Progenitor cell of endocrine pancreas (in vitro differentiated cells): ENCODE data around the gene SNX13. TPM values are rescaled to one million over a fixed set of nuclear protein-coding genes. Genes with fewer than 3 reads are reported as not detected.

Experiments
- DNase-seq: peaks from one replicate; pipeline ENCODE4 v3.0.0; 2021; ENCODE audit warnings: low spot score; ENCODE audit not compliant: unreplicated experiment
- H3K27ac Mint-ChIP-seq: 2 replicates; pipeline ENCODE4 v1.8.0; 2021; ENCODE audit warnings: mild to moderate bottlenecking, moderate library complexity, mixed read lengths
- H3K27me3 Mint-ChIP-seq: 2 replicates; pipeline ENCODE4 v1.8.0; 2021; ENCODE audit warnings: mixed read lengths
- H3K36me3 Mint-ChIP-seq: 2 replicates; pipeline ENCODE4 v1.8.0; 2022; ENCODE audit warnings: mixed read lengths; ENCODE audit not compliant: insufficient read depth
- H3K4me1 Mint-ChIP-seq: 2 replicates; pipeline ENCODE4 v1.8.0; 2021; ENCODE audit warnings: low read depth, mixed read lengths
- H3K4me3 Mint-ChIP-seq: 2 replicates; pipeline ENCODE4 v1.8.0; 2021; ENCODE audit warnings: low read depth, mild to moderate bottlenecking, moderate library complexity, mixed read lengths
- H3K9me3 Mint-ChIP-seq: 2 replicates; pipeline ENCODE4 v1.8.0; 2021; ENCODE audit warnings: low read depth, mixed read lengths
- total RNA-seq: library from RNA; stranded (reverse); gene quantifications from 2 replicates; pipeline ENCODE4 v1.2.1, GENCODE V29; 2021
- TF ChIP-seq, protein P1 (sequence below): fragments of 200-600 bp; sonication (generic); IDR thresholded peaks from one replicate; pipeline ENCODE4 v1.5.0; 2021; ENCODE audit warnings: antibody characterized with exemption, mild to moderate bottlenecking; ENCODE audit not compliant: unreplicated experiment

Gene SNX13
- total RNA-seq, 1 donor from 2014 or later = 48.5 TPM

DNA sequence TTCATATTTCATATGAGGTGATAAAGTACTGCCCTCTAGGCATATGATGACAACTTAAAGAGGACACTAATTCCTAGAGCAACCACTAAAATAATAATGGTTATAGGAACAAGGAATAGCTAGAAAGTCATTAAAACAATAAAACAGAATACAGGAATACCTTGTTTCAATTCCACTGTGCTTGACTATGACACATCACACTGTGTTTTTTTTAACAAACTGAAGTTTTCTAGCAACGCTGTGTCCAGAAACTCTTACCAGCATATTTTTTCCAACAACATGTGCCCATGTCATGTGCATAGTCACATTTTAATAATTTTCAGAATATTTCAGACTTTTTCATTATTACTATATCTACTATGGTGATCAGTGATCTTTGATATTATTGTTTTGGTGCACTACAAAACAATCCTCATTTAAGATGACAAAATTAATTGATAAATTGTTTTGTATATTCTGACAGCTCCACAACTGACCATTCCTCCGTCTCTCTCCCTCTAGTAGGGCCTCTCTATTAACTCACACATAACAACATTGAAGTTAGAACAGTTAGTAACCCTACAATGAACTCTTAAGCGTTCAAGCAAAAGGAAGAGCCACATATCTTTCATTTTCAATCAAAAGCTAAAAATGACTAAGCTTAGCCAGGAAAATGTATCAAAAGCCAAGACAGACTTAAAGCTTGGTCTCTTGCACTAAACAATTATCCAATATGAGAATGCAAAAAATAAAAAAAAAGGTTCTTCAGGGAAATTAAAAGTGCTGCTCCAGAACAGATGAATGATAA lies 85.8 kb downstream of the SNX13 start:
- H3K36me3 Mint-ChIP-seq = peaks cover 47% of the 10 kb centered on the region
- no peaks in the 10 kb centered on the region for H3K4me1 Mint-ChIP-seq
- TF ChIP-seq, protein P1, sequence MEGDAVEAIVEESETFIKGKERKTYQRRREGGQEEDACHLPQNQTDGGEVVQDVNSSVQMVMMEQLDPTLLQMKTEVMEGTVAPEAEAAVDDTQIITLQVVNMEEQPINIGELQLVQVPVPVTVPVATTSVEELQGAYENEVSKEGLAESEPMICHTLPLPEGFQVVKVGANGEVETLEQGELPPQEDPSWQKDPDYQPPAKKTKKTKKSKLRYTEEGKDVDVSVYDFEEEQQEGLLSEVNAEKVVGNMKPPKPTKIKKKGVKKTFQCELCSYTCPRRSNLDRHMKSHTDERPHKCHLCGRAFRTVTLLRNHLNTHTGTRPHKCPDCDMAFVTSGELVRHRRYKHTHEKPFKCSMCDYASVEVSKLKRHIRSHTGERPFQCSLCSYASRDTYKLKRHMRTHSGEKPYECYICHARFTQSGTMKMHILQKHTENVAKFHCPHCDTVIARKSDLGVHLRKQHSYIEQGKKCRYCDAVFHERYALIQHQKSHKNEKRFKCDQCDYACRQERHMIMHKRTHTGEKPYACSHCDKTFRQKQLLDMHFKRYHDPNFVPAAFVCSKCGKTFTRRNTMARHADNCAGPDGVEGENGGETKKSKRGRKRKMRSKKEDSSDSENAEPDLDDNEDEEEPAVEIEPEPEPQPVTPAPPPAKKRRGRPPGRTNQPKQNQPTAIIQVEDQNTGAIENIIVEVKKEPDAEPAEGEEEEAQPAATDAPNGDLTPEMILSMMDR = no peak
- H3K27ac Mint-ChIP-seq = no peak overlapping the region
- DNase-seq = no peak
- peaks cover 5% of the 10 kb centered on the region for H3K9me3 Mint-ChIP-seq
- H3K27me3 Mint-ChIP-seq = no peaks in the 10 kb centered on the region
- no peak overlapping the region for H3K4me3 Mint-ChIP-seq

DNA sequence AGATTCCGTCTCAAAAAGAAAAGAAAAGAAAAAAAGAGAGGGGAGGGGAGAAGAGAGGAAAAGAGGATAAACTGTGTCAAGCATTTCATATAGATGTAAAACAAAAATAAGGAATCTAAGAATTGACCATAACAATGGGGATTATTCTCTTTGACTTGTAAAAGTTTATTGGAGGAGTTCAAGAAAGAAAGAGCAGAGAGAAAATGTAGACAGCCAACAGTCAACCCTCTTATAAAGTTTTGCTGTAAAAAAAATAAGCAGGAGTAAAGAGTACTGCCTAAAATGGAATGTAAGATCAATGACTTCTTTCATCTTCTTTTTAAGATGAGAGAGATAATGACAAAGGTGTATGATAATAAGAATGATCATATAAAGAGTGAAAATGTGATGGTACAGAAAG lies 87.9 kb downstream of the SNX13 start:
- H3K4me1 Mint-ChIP-seq = peaks cover 1% of the 10 kb centered on the region
- TF ChIP-seq, protein P1 = no peak
- H3K27ac Mint-ChIP-seq = no peak overlapping the region
- H3K4me3 Mint-ChIP-seq = no peak overlapping the region
- H3K36me3 Mint-ChIP-seq = peaks cover 50% of the 10 kb centered on the region
- DNase-seq = no peak
- H3K27me3 Mint-ChIP-seq = no peaks in the 10 kb centered on the region
- H3K9me3 Mint-ChIP-seq = peaks cover 10% of the 10 kb centered on the region

DNA sequence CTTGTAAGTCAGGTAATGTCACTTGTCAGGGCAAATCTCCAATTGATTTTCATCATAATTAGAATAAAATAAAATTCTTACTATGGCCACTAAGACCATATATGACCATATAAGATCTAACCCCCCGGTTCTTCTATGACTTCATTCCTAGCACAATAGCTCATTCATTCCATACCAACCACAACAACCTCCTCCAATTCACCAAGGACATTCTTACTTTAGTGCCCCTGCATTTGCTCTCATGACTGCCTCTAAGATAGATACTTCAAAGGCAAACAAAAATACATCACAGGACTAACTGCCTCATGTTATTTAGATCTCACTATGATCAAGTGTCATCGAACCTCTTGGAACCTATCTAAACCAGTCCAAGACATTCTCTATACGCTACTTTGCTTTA lies 90.8 kb downstream of the SNX13 start:
- DNase-seq = no peak
- no peak overlapping the region for H3K27ac Mint-ChIP-seq
- peaks cover 5% of the 10 kb centered on the region for H3K9me3 Mint-ChIP-seq
- H3K36me3 Mint-ChIP-seq = peaks cover 35% of the 10 kb centered on the region
- TF ChIP-seq, protein P1 = no peak
- no peaks in the 10 kb centered on the region for H3K27me3 Mint-ChIP-seq
- H3K4me1 Mint-ChIP-seq = peaks cover 2% of the 10 kb centered on the region
- no peak overlapping the region for H3K4me3 Mint-ChIP-seq

DNA sequence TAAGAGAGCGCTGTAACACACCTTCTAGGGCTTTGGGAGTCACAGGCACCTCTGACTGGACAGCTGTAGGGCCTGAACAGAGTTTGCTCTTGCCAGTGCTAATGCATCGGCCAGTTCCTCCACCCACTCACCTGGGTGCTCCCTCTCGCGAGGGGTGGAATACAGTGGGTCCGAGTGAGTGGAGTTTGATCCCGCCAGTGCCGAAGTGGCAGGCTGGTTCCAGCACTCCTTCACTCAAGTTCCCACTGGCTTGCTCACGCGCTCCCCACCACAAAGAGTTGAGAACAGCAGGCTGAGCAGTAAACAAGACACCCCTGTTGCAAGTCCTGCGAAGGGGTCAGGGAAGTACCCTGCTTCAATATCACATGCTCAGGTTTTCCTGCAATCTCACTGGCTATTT lies 91.8 kb downstream of the SNX13 start:
- Mint-ChIP-seq H3K4me1 (peaks cover 8% of the 10 kb centered on the region), H3K4me3 (no peak overlapping the region), H3K9me3 (peaks cover 5% of the 10 kb centered on the region), H3K27ac (no peak overlapping the region), H3K36me3 (peaks cover 35% of the 10 kb centered on the region), H3K27me3 (no peaks in the 10 kb centered on the region)
- TF ChIP-seq, protein P1 = no peak
- DNase-seq = no peak

DNA sequence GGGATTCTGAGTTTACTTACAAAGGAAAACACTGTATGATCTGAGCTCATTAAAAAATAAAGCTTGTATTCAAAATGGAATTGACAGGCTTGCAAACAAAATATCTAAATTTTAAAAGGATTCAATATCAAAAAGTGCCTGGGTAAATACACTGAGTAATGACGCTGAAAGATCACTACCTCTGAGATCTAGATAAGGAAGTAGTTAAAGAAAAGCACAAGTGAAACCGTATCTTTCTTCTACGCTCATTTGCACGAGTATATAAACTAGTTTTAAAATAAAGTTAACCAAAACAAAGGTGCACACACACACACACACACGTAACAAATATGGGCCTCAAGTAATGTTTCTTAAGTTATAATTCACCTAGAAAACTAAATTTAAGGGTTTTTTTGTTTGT lies 93.4 kb downstream of the SNX13 start:
- Mint-ChIP-seq H3K4me3 (no peak overlapping the region), H3K4me1 (peaks cover 8% of the 10 kb centered on the region), H3K27me3 (no peaks in the 10 kb centered on the region), H3K9me3 (peaks cover 5% of the 10 kb centered on the region), H3K27ac (no peak overlapping the region), H3K36me3 (peaks cover 31% of the 10 kb centered on the region)
- no peak for DNase-seq
- TF ChIP-seq, protein P1 = no peak
